GM21529 (cell line): ENCODE data around the gene CHGA.

Source experiments
- ATAC-seq: cut with Tn5 transposase; IDR thresholded peaks from one replicate; pipeline ENCODE4 v1.9.1; 2021; ENCODE audit not compliant: unreplicated experiment

The CHGA gene

GRCh38 chr14:92922883-92923743 is at the start of gene CHGA:
TSS of gene CHGA (plus strand) at chr14:92923150. CDS start at chr14:92923360, 210 bp downstream.
- no peak for ATAC-seq

GRCh38 chr14:92874962-92875661 is 47.8 kb upstream of the CHGA start:
- no peak for ATAC-seq

DNA sequence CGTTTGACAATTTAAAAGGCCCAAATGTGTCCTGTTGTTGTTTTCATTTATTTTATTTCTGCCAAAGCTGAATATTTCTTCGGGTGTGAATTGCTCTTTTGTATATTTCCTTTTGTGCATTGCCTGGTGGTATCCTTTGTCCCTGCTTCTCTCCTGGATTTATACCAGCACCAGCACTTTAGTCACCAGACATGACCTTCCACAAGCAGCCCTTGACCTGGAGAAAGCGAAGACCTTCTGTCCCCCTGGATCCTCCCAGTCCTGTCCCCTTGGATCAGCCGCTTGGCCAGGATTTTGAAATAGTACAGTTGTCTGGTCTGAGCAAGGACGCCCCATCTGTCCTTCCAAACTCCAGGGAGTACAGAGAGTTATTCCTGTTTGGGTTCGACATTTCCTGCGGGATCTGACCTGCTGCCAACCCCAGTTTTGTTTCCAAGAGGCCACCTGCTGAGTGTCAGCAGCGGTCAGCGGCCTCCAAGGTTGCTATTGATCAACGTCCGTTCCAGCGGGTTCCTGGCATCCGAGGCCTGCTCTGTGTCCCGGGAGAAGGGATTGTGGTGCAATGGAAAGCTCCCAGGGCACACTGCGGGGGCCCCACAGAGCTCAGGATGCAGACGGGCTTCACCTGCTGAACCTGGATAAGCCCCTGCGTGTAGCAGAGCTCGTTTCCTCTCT is 45.1 kb upstream of the CHGA start:
- ATAC-seq: no peak

- ATAC-seq: no peak
Observed at GRCh38 chr14:92880351-92880750, 42.6 kb upstream of the CHGA start.

DNA sequence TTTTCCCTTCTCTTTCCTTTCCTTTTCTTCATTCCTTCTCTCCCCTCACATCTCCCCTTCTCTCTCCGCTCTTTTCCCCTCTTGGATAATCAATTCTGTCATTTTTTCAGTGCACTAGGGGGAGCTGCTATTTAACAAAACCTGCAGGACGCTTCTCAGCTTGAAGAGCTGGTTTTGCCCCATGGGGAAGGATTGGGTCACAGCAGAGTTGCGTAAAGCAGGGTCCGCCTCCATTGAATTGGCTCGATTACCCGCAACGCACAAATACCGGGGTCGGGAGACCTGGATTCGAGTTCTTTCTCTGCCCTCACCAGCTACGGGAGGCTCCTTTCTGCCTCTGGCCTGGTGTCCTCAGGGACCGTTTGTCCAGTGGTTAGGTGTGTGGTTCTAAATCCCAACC is 42.1 kb upstream of the CHGA start:
- no peak for ATAC-seq

DNA sequence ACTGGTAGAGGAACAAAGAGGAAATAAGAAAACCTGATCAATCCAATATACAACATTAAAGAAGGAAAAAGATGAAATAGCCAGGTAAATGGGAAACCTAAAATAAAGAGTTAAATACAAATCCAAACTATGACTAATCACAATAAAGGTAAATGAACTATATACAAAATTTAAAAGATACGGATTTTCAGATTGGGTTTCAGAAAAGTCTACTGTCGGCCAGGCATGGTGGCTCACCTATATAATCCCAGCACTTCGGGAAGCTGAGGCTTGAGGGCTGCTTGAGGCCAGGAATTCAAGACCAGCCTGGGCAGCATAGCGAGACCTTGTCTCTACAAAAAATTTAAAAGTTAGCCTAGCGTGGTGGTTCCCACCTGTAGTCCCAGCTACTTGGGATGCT is 39.9 kb upstream of the CHGA start:
- ATAC-seq: no peak

DNA sequence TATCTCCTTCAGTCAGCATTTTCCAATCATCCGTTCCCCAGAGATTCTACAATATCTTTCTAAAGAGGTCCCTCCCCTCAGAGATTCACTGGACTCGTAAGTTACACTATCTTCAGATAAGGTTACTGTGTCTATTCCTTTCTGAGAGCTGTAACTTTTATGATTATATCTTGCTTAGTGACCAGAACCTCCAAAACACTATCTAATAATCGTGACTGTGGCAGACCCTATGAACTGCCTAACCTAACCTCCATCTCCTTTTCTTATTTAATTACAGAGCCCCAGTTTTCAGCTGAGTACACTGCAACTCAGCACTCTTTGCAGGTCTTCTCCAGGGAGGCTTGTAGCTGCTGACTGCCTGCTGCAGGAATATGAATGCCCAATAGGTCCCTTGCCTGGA is 38.5 kb upstream of the CHGA start:
- no peak for ATAC-seq

GRCh38 chr14:92885279-92886061 is 37.5 kb upstream of the CHGA start:
- no peak for ATAC-seq

GRCh38 chr14:92886337-92886736 is 36.6 kb upstream of the CHGA start:
- no peak for ATAC-seq

- ATAC-seq: no peak
Observed at GRCh38 chr14:92887157-92887556, 35.8 kb upstream of the CHGA start.

GRCh38 chr14:92888896-92889295 is 34.1 kb upstream of the CHGA start:
- no peak for ATAC-seq

- ATAC-seq: no peak
Observed at GRCh38 chr14:92890830-92891588, 31.9 kb upstream of the CHGA start.

DNA sequence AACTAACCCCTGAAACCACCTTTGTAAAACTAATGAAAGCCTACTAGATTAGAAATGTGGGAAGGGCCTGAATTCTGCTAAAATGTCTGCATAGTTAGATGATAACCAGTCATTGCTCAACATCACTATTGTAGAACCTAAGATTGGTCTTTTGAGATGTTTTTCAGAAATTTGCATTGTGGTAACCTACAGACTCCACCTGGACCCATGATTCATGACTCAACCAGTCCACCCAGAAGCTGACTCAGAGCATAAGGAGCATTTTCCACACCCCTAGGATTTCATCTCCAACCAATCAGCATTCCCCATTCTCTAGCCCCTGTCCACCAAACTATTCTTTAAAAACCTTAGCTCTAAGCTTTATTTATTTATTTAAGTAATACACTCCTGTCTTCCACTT is 30.4 kb upstream of the CHGA start:
- no peak for ATAC-seq

DNA sequence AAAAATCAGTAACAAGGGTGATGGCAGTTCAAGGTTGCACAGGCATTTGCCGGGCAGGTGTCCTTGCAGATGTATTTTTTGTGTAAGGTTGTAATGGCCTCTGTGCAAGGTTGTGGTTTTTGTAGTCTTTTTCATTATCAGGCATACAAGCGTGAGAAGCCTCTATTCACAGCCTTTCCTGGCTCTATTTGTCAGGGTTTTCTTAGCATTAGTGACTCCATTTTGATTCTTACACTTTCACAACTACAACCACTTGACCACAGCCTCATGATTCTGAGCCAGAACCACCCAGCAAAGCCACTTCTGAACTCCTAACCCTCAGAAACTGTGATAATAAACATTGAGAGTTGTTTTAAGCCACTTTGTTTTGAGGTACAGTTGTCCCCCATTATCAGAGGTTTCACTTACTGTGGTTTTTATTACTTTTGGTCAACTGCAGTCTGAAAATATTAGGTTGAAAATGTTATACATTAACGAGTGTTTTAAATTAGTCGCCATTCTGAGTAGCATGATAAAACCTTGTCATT is 27.5 kb upstream of the CHGA start:
- no peak for ATAC-seq

- no peak for ATAC-seq
Observed at GRCh38 chr14:92897922-92898565, 24.9 kb upstream of the CHGA start.

DNA sequence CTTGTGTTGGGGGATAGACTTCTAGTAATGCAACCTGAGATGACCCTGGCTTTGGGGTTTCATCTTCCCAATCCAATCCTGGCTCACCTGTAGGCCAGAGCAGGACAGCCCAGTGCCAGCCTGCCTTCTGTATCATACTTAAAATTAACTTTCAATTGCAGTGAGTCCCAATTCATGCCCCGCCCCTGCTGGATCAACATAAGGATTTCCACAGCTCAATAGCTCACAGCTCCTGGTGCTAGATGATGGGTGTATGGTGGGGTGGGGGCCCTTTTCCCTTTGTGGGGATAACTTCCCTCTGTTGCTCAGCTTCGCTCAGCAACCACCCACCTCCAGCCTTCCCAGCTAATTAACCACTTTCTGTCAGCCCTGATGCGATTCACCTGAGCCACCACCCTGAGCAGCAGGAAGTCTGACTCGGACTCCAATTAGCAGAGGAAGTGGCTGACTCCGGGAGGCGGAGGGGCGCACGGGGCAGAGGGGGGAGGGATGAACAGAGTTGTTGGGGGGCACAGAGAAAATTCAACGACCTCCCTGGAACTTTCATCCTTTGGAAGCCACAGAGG is 24.3 kb upstream of the CHGA start:
- ATAC-seq: no peak

- no peak for ATAC-seq
Observed at GRCh38 chr14:92900660-92901059, 22.3 kb upstream of the CHGA start.

DNA sequence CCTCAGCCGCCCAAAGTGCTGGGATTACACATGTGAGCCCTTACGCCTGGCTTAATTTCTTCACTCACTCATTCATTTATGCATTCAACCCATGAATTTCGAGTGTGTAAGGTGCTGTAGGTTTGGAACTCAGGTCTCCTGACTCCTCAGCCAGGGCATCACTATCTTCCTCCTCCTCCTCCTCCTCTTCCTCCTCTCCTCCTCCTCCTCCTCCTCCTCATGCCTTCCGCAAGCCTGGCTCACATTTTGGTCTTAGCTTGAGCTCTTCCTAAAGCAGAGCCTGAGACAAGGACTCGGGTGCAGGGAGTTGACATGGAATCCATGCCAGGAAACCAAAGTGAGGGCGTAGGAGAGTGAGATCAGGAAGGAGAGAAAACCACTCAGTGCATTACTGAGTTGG is 20.8 kb upstream of the CHGA start:
- no peak for ATAC-seq

- ATAC-seq: no peak
Observed at GRCh38 chr14:92902726-92903125, 20.2 kb upstream of the CHGA start.
